Measurements from ENCODE around the gene GABRA6.
"Not testable (repeated sequence)": the region's sequence is repeated elsewhere in the genome, so short reads cannot be mapped to it uniquely, and the experiment has no call there.

Gene GABRA6

GRCh38 chr5:161685461-161685860 lies at the start of gene GABRA6:
TSS of gene GABRA6 (plus strand) at chr5:161685721. CDS start at chr5:161685990, 269 bp downstream.
- Histone ChIP-seq H3K9me3 (ENCODE audit: control insufficient read depth, low read length) (no peaks in the 10 kb centered on the region), H3K4me3 (ENCODE audit: low read depth, low read length) (no peak within 1 kb of the TSS), H3K79me2 (no peaks in the 10 kb centered on the region), H3K27me3 (ENCODE audit: control insufficient read depth, insufficient read depth, low read length) (no peaks in the 10 kb centered on the region), H3K27ac (no peak within 1 kb of the TSS), H3K4me2 (ENCODE audit: low read length) (no peak within 1 kb of the TSS), H3K4me1 (no peaks in the 10 kb centered on the region), H3K36me3 (ENCODE audit: control insufficient read depth, insufficient read depth, low read length) (no peaks in the 10 kb centered on the region), H2AFZ (no peak within 1 kb of the TSS), H3K9ac (no peak within 1 kb of the TSS)
- TF ChIP-seq CTCF (IDR thresholded peaks at IDR 0.05): no peak

- Histone ChIP-seq H3K36me3 (ENCODE audit: control insufficient read depth, insufficient read depth, low read length) (no peaks in the 10 kb centered on the region), H3K9me3 (ENCODE audit: control insufficient read depth, low read length) (no peaks in the 10 kb centered on the region), H3K27ac (no peak overlapping the region)
These were observed 47.9 kb upstream of the GABRA6 start for GRCh38 chr5:161637591-161637990.

GRCh38 chr5:161641444-161641843 lies 44.1 kb upstream of the GABRA6 start:
- H3K27ac ChIP-seq: no peak overlapping the region
- no peak for TF ChIP-seq CTCF (IDR thresholded peaks at IDR 0.05)
- no peak overlapping the region for H3K4me3 ChIP-seq (ENCODE audit: low read depth, low read length)
- H3K36me3 ChIP-seq (ENCODE audit: control insufficient read depth, insufficient read depth, low read length): no peaks in the 10 kb centered on the region
- no peaks in the 10 kb centered on the region for H3K27me3 ChIP-seq (ENCODE audit: control insufficient read depth, insufficient read depth, low read length)
- H3K9ac ChIP-seq: no peak overlapping the region
- H2AFZ ChIP-seq: no peak overlapping the region
- H3K79me2 ChIP-seq: no peaks in the 10 kb centered on the region
- H3K4me2 ChIP-seq (ENCODE audit: low read length): no peak overlapping the region
- H3K4me1 ChIP-seq: no peaks in the 10 kb centered on the region
- H3K9me3 ChIP-seq (ENCODE audit: control insufficient read depth, low read length): no peaks in the 10 kb centered on the region

More at GRCh38 chr5:161637591-161637990, 47.9 kb upstream of the GABRA6 start:
- no peaks in the 10 kb centered on the region for H3K4me1 ChIP-seq
- H3K4me2 ChIP-seq (ENCODE audit: low read length): no peak overlapping the region
- no peaks in the 10 kb centered on the region for H3K27me3 ChIP-seq (ENCODE audit: control insufficient read depth, insufficient read depth, low read length)
- no peak overlapping the region for H3K9ac ChIP-seq
- TF ChIP-seq CTCF (IDR thresholded peaks at IDR 0.05): no peak
- no peaks in the 10 kb centered on the region for H3K79me2 ChIP-seq
- no peak overlapping the region for H3K4me3 ChIP-seq (ENCODE audit: low read depth, low read length)
- no peak overlapping the region for H2AFZ ChIP-seq

- Histone ChIP-seq H3K27ac (no peak overlapping the region), H3K79me2 (no peaks in the 10 kb centered on the region)
- TF ChIP-seq CTCF (IDR thresholded peaks at IDR 0.05): no peak
These were observed 40.3 kb upstream of the GABRA6 start for GRCh38 chr5:161645264-161645663.

GRCh38 chr5:161651926-161652325 lies 33.6 kb upstream of the GABRA6 start:
- H3K4me2 ChIP-seq (ENCODE audit: low read length); H3K9me3 ChIP-seq (ENCODE audit: control insufficient read depth, low read length); H3K4me1 ChIP-seq; H3K27me3 ChIP-seq (ENCODE audit: control insufficient read depth, insufficient read depth, low read length); H3K4me3 ChIP-seq (ENCODE audit: low read depth, low read length); H3K9ac ChIP-seq; H3K36me3 ChIP-seq (ENCODE audit: control insufficient read depth, insufficient read depth, low read length); H3K79me2 ChIP-seq; H3K27ac ChIP-seq; H2AFZ ChIP-seq: not testable (repeated sequence)

More at GRCh38 chr5:161645264-161645663, 40.3 kb upstream of the GABRA6 start:
- no peak overlapping the region for H2AFZ ChIP-seq
- H3K4me1 ChIP-seq: no peaks in the 10 kb centered on the region
- no peak overlapping the region for H3K4me3 ChIP-seq (ENCODE audit: low read depth, low read length)
- no peaks in the 10 kb centered on the region for H3K9me3 ChIP-seq (ENCODE audit: control insufficient read depth, low read length)
- H3K4me2 ChIP-seq (ENCODE audit: low read length): no peak overlapping the region
- H3K27me3 ChIP-seq (ENCODE audit: control insufficient read depth, insufficient read depth, low read length): no peaks in the 10 kb centered on the region
- no peaks in the 10 kb centered on the region for H3K36me3 ChIP-seq (ENCODE audit: control insufficient read depth, insufficient read depth, low read length)
- H3K9ac ChIP-seq: no peak overlapping the region
